ENCODE data around the gene KIF5A.

Gene KIF5A

GRCh38 chr12:57592551-57593165 lies 42.8 kb downstream of the KIF5A start:
- TF ChIP-seq, protein P1, sequence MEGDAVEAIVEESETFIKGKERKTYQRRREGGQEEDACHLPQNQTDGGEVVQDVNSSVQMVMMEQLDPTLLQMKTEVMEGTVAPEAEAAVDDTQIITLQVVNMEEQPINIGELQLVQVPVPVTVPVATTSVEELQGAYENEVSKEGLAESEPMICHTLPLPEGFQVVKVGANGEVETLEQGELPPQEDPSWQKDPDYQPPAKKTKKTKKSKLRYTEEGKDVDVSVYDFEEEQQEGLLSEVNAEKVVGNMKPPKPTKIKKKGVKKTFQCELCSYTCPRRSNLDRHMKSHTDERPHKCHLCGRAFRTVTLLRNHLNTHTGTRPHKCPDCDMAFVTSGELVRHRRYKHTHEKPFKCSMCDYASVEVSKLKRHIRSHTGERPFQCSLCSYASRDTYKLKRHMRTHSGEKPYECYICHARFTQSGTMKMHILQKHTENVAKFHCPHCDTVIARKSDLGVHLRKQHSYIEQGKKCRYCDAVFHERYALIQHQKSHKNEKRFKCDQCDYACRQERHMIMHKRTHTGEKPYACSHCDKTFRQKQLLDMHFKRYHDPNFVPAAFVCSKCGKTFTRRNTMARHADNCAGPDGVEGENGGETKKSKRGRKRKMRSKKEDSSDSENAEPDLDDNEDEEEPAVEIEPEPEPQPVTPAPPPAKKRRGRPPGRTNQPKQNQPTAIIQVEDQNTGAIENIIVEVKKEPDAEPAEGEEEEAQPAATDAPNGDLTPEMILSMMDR (IDR thresholded peaks at IDR 0.05; ENCODE audit: low read depth, low read length) = no peak
- DNase-seq (ENCODE audit: extremely low read depth, low read depth) = no peak

DNA sequence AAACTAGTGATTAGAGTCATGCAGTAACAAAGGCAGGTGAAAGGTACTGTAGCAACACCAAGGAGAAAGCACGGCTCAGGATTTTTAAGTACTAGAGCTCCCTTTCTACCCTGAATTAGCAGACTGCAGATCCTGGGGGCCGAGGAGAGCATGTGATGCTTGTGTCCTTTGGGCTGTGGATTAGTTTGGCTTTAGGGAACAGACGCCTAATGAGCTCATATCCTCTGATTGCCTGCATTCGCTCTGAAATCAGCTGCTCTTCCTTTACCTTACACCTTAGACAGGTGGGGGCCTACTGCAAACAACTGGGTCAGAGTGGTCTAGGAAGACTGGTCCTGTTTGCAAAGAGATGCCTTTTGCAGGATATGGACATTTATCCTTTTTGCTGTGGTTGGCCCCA lies 43.3 kb downstream of the KIF5A start:
- TF ChIP-seq, protein P1 (IDR thresholded peaks at IDR 0.05; ENCODE audit: low read depth, low read length) = no peak
- DNase-seq (ENCODE audit: extremely low read depth, low read depth) = no peak

DNA sequence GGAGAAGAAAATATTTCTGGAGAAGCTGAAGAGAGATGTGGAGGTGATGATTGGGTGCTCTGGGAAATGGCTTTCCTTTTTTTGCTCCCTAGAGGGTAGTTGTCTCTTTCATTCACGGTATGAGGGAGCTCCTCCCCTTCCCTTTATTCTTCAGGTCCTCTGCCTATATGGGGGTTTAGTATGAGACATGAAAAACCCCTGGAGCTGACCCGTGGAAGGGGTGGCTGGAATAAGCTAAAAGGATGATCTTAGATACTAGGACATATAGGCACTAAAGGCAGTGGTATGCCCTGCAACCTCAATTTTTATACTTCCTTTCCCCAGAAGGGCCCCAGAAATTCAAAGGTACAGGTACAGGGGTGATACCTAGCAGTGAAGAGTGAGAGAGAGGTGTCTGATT lies 50.6 kb downstream of the KIF5A start:
- no peak for DNase-seq (ENCODE audit: extremely low read depth, low read depth)
- TF ChIP-seq, protein P1 (IDR thresholded peaks at IDR 0.05; ENCODE audit: low read depth, low read length) = no peak

DNA sequence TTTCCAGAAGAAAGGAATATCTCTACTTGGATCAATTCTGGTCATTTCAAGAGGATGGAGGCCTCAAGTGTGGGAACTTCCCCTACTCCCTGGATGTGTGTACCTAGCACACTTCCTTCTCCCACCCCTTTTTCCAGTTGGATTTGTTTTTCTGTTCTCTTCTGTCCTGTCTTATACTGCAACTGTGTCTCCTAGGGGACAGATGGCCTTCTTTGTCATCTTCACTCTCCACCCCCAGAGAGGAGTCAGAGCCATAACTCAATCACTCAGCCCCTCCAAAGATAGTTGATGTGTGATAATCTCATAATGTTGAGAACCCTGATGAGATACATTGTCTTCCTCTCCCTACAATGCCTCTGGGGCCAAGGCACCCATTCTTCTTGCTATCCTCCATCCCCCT lies 52.7 kb downstream of the KIF5A start:
- TF ChIP-seq, protein P1 (IDR thresholded peaks at IDR 0.05; ENCODE audit: low read depth, low read length) = no peak
- no peak for DNase-seq (ENCODE audit: extremely low read depth, low read depth)

GRCh38 chr12:57603324-57603723 lies 53.5 kb downstream of the KIF5A start:
- no peak for DNase-seq (ENCODE audit: extremely low read depth, low read depth)
- TF ChIP-seq, protein P1 (IDR thresholded peaks at IDR 0.05; ENCODE audit: low read depth, low read length) = no peak

DNA sequence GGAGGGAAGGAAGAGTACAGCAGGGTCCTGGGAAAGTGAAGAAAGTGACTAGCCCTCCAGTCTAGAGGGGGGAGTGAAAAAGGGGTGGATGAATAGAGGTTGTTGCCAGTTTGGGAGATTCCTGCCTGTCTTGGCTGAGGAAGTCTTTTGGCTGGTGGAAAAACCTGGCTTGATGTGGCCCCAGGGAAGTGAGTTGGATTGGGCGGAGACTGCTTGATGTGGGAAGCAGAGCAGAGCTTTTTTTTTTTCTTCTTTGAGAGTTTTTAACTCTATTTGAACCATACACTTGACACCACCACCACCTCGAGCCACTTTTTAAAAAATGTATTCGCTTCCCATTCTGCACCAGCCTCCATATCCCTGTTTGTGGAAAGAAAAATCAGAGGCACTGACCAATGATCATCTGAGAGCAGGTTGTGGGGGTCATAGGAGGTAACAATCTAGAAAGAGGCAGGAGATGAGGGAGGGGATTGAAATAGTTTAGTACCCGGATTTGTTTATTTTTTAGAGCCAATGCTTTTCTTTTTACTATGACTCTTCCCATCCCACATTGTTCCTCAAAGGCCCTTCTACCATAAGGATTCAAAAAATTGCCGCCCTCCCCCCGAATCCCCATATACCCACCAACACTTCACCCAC lies 54.1 kb downstream of the KIF5A start:
- TF ChIP-seq, protein P1 (IDR thresholded peaks at IDR 0.05; ENCODE audit: low read depth, low read length) = no peak
- DNase-seq (ENCODE audit: extremely low read depth, low read depth) = no peak

DNA sequence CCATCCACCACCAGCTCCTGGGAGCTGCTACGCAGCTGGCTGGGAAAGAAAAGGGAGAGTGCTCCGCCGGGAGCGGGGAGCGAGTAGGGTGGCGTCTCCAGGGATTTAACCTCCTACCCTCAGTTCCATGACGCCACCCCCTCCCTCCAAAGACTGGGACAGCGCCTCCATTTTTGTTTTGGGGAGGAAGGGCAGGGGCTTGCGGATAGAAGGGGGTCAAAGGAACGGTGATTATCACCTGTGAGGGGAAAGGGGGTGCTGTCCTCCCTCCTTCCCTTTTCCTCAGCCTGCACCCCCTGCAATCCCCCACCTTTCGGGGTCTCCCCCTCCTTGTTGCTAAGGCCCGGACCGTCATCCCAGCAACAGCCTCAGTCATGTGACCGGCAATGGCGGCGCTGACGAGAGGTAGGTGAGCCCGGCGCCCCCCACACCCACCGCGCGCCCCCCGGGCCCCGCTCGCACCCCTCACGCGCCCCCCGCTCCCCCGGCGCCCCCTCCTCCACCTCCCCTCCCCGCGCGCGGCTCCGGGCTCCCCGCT lies 54.7 kb downstream of the KIF5A start, which contains the start of gene DTX3:
Gene DTX3, plus strand, starts transcription at position 371 of the 538 bp plus-strand sequence. CDS start 1,694 bp downstream, outside the sequence.
- no peak for DNase-seq (ENCODE audit: extremely low read depth, low read depth)
- TF ChIP-seq, protein P1 (IDR thresholded peaks at IDR 0.05; ENCODE audit: low read depth, low read length) = no peak
